WTC11 (cell line): Measurements from ENCODE around the gene MEGF8. TPM values are rescaled to one million over a fixed set of nuclear protein-coding genes. Genes with fewer than 3 reads are reported as not detected.
A peak's percentile ranks its signal among the peaks of the same experiment; 100 is the strongest.

Experiments
- ATAC-seq: fragments of 200-7000 bp; cut with Tn5 transposase; 2 replicates; pipeline ENCODE4 v1.10.0; 2021; ENCODE audit warnings: mild to moderate bottlenecking, moderate library complexity
- CTCF ChIA-PET: fragments of 300-600 bp; sonication (Branson Sonifier 250); formaldehyde crosslinking; loops from one replicate; lab custom pipeline; 2021; ENCODE audit warnings: antibody characterized with exemption; lab: Charles Lee
- POLR2A ChIA-PET: fragments of 350-600 bp; sonication (Branson Sonifier 250); formaldehyde crosslinking; loops from one replicate; lab custom pipeline; 2021; ENCODE audit warnings: antibody characterized with exemption; lab: Charles Lee
- DNase-seq: peaks from one replicate; pipeline ENCODE4 v3.0.0; 2021; ENCODE audit warnings: low spot score
- H3K27ac Mint-ChIP-seq: 2 replicates; pipeline ENCODE4 v1.8.0; 2021; ENCODE audit warnings: mixed read lengths
- H3K27me3 Mint-ChIP-seq: 2 replicates; pipeline ENCODE4 v1.8.0; 2021; ENCODE audit warnings: low read depth, mild to moderate bottlenecking, moderate library complexity, mixed read lengths
- H3K36me3 Mint-ChIP-seq: 2 replicates; pipeline ENCODE4 v1.8.0; 2021; ENCODE audit warnings: mixed read lengths
- H3K4me1 Mint-ChIP-seq: 2 replicates; pipeline ENCODE4 v1.8.0; 2022; ENCODE audit warnings: mixed read lengths
- H3K4me3 Mint-ChIP-seq: 2 replicates; pipeline ENCODE4 v1.8.0; 2021; ENCODE audit warnings: mild to moderate bottlenecking, moderate library complexity, mixed read lengths
- H3K9me3 Mint-ChIP-seq: 2 replicates; pipeline ENCODE4 v1.8.0; 2021; ENCODE audit warnings: mixed read lengths
- AR ChIP-seq: fragments of 250-450 bp; sonication (Bioruptor Pico); IDR thresholded peaks from 2 replicates; pipeline ENCODE4 v1.9.0; 2021; ENCODE audit warnings: mild to moderate bottlenecking
- ARID4B ChIP-seq: sonication (generic); formaldehyde crosslinking; IDR thresholded peaks from 2 replicates; pipeline ENCODE4 v1.8.0; 2023; ENCODE audit warnings: missing genetic modification reagents, mild to moderate bottlenecking, borderline replicate concordance
- ELF4 ChIP-seq: sonication (generic); formaldehyde crosslinking; IDR thresholded peaks from 2 replicates; pipeline ENCODE4 v1.8.1; 2022; ENCODE audit warnings: low read depth, mild to moderate bottlenecking, moderate library complexity, missing genetic modification reagents
- FOXK1 ChIP-seq: sonication (generic); formaldehyde crosslinking; IDR thresholded peaks from 2 replicates; pipeline ENCODE4 v1.8.0; 2022; ENCODE audit warnings: mild to moderate bottlenecking, moderate library complexity, missing genetic modification reagents
- HMGA2 ChIP-seq: fragments of 250-450 bp; sonication (Bioruptor Pico); IDR thresholded peaks from 2 replicates; pipeline ENCODE4 v1.4.0; 2021; ENCODE audit warnings: mild to moderate bottlenecking, moderate library complexity
- SOX15 ChIP-seq: fragments of 250-450 bp; sonication (Bioruptor Pico); IDR thresholded peaks from 2 replicates; pipeline ENCODE4 v1.9.0; 2021; ENCODE audit warnings: mild to moderate bottlenecking
- TEAD1 ChIP-seq: sonication (generic); formaldehyde crosslinking; IDR thresholded peaks from 2 replicates; pipeline ENCODE4 v1.8.0; 2022; ENCODE audit warnings: mild to moderate bottlenecking, missing genetic modification reagents
- ZBTB21 ChIP-seq: sonication (generic); formaldehyde crosslinking; IDR thresholded peaks from 2 replicates; pipeline ENCODE4 v1.8.1; 2023; ENCODE audit warnings: mild to moderate bottlenecking, missing genetic modification reagents, borderline replicate concordance
- ZNF121 ChIP-seq: sonication (generic); formaldehyde crosslinking; IDR thresholded peaks from 2 replicates; pipeline ENCODE4 v1.8.0; 2023; ENCODE audit warnings: missing genetic modification reagents
- ZNF219 ChIP-seq: sonication (generic); formaldehyde crosslinking; IDR thresholded peaks from 2 replicates; pipeline ENCODE4 v1.8.0; 2023; ENCODE audit warnings: missing genetic modification reagents, mild to moderate bottlenecking, borderline replicate concordance
- ZNF423 ChIP-seq: fragments of 250-450 bp; sonication (Bioruptor Pico); IDR thresholded peaks from 2 replicates; pipeline ENCODE4 v2.1.2; 2022; ENCODE audit warnings: mild to moderate bottlenecking, moderate library complexity
- ZNF671 ChIP-seq: fragments of 250-450 bp; sonication (Bioruptor Pico); IDR thresholded peaks from 2 replicates; pipeline ENCODE4 v1.8.0; 2021; ENCODE audit warnings: mild to moderate bottlenecking
- microRNA-seq: library from miRNA; unstranded; fragments of <30 nt; microRNA quantifications from one replicate; pipeline ENCODE4 v1.2.0, GENCODE V29; 2022; ENCODE audit warnings: borderline number of aligned reads
- total RNA-seq: library from RNA; stranded (reverse); gene quantifications from 3 replicates; pipeline ENCODE4 v1.2.3, GENCODE V29; 2021

MEGF8 gene
- total RNA-seq, 1 experiment from 2014 or later = 42.1 TPM

GRCh38 chr19:42426643-42427042 is 101.2 kb downstream of the MEGF8 start:
- CTCF ChIA-PET = interaction anchor here (1.3 to 5.2 kb wide), 3 partner anchors 8 to 15 kb away, joined by 4 to 81 read pairs (median 44); partner anchors contain the start of gene CXCL17
- peaks cover 90% of the 10 kb centered on the region for H3K27me3 Mint-ChIP-seq
- POLR2A ChIA-PET = no interaction called here
- peaks cover 6% of the 10 kb centered on the region for H3K9me3 Mint-ChIP-seq
- ATAC-seq (no peak), DNase-seq (no peak)
- H3K4me3 Mint-ChIP-seq = no peak overlapping the region
- peaks cover 17% of the 10 kb centered on the region for H3K4me1 Mint-ChIP-seq
- no peak for TF ChIP-seq ELF4 (CRISPR knock-in tag)
- no peak for TF ChIP-seq ARID4B (CRISPR knock-in tag)
- peak; percentile 79 for TF ChIP-seq ZNF423 (CRISPR knock-in tag)
- no peaks in the 10 kb centered on the region; the same call in 1 of the 2 replicates for H3K36me3 Mint-ChIP-seq
- H3K27ac Mint-ChIP-seq = no peak overlapping the region

GRCh38 chr19:42427313-42427712 is 101.9 kb downstream of the MEGF8 start, which contains the start of gene LIPE:
LIPE (minus strand) TSS chr19:42427388; CDS start chr19:42427149, 239 bp downstream.
- DNase-seq (no peak), ATAC-seq (no peak)
- H3K36me3 Mint-ChIP-seq = no peaks in the 10 kb centered on the region; the same call in 1 of the 2 replicates
- POLR2A ChIA-PET = no interaction called here
- CTCF ChIA-PET = interaction anchor here (2.4 to 5.2 kb wide), 2 partner anchors 13 to 14 kb away, joined by 12 to 81 read pairs; partner anchors contain the start of gene CXCL17
- no peak for TF ChIP-seq ZBTB21 (CRISPR knock-in tag)
- TF ChIP-seq TEAD1 (CRISPR knock-in tag) = no peak
- no peak for TF ChIP-seq ZNF671
- no peak for TF ChIP-seq ZNF121 (CRISPR knock-in tag)
- TF ChIP-seq FOXK1 = no peak
- no peak for TF ChIP-seq AR (CRISPR knock-in tag)
- no peak for TF ChIP-seq SOX15 (CRISPR knock-in tag)
- TF ChIP-seq HMGA2 (CRISPR knock-in tag) = no peak
- no peak for TF ChIP-seq ZNF219
- H3K4me1 Mint-ChIP-seq = peaks cover 12% of the 10 kb centered on the region
- peaks cover 6% of the 10 kb centered on the region for H3K9me3 Mint-ChIP-seq
- no peak within 1 kb of the TSS for H3K27ac Mint-ChIP-seq
- H3K4me3 Mint-ChIP-seq = no peak within 1 kb of the TSS
- H3K27me3 Mint-ChIP-seq = peaks cover 84% of the 10 kb centered on the region

Small RNA genes within 50 kb of the gene (microRNA-seq; reads per million reads assigned to microRNA genes)
- not detected for gene MIR8077

Other genes starting within 250 kb of the MEGF8 start
- gene ZNF574, start 249.5 kb upstream of the MEGF8 start, total RNA-seq = 30.6 to 34.0 TPM (median 33.4 TPM) in 3 replicates
- gene POU2F2, start 193.2 kb upstream of the MEGF8 start, total RNA-seq = 6.0 to 7.7 TPM (median 6.6 TPM) in 3 replicates
- gene DEDD2, start 108.0 kb upstream of the MEGF8 start, total RNA-seq = 37.7 to 42.0 TPM (median 39.2 TPM) in 3 replicates
- gene ZNF526, start 105.3 kb upstream of the MEGF8 start, total RNA-seq = 16.1 to 18.3 TPM (median 16.4 TPM) in 3 replicates
- 49.8 to 50.8 TPM (median 49.9 TPM) in 3 replicates for gene GSK3A, start 83.0 kb upstream of the MEGF8 start, total RNA-seq
- 65.4 to 67.6 TPM (median 65.9 TPM) in 3 replicates for gene ERF, start 70.5 kb upstream of the MEGF8 start, total RNA-seq
- 53.0 to 58.5 TPM (median 55.8 TPM) in 3 replicates for gene CIC, start 56.4 kb upstream of the MEGF8 start, total RNA-seq
- gene PRR19, start 23.5 kb upstream of the MEGF8 start, total RNA-seq = 3.6 to 5.0 TPM (median 3.7 TPM) in 3 replicates
- 118 to 126 TPM (median 119 TPM) in 3 replicates for gene PAFAH1B3, start 23.0 kb upstream of the MEGF8 start, total RNA-seq
- 6.9 to 7.1 TPM (median 7.0 TPM) in 3 replicates for gene TMEM145, start 12.3 kb upstream of the MEGF8 start, total RNA-seq
- gene CNFN, start 64.7 kb downstream of the MEGF8 start, total RNA-seq = 9.6 to 14.8 TPM (median 11.5 TPM) in 3 replicates
- 10.2 to 11.7 TPM (median 11.5 TPM) in 3 replicates for gene LIPE, start 101.8 kb downstream of the MEGF8 start, total RNA-seq
- gene CXCL17, start 117.3 kb downstream of the MEGF8 start, total RNA-seq = not detected in 3 replicates
- gene CEACAM1, start 202.8 kb downstream of the MEGF8 start, total RNA-seq = 0.82 to 2.0 TPM (median 1.2 TPM) in 3 replicates